GM12878 (cell line): ENCODE measurements around the gene ILRUN. TPM values are rescaled to one million over a fixed set of nuclear protein-coding genes. Genes with fewer than 3 reads are reported as not detected.

Source experiments
- ATAC-seq: fragments of 200-7000 bp; cut with Tn5 transposase; 3 replicates; pipeline ENCODE4 v1.9.1; 2020; ENCODE audit warnings: mild to moderate bottlenecking, moderate library complexity
- BruUV-seq: library from RNA; stranded (reverse); fragments of 400-500 nt; replicated peaks from 2 replicates; lab custom pipeline; 2021; lab: Mats Ljungman, UMichigan
- CTCF ChIA-PET: fragments of 300-600 bp; sonication (Branson Sonifier 250); formaldehyde crosslinking; extraction: SDS; loops from one replicate; lab custom pipeline; 2021; ENCODE audit warnings: inconsistent platforms; lab: Yijun Ruan, JAX
- POLR2A ChIA-PET: fragments of 350-600 bp; formaldehyde crosslinking; extraction: SDS; loops from one replicate; lab custom pipeline; 2021; ENCODE audit warnings: inconsistent platforms; lab: Charles Lee
- RAD21 ChIA-PET: fragments of 300-600 bp; sonication (Branson Sonifier 250); formaldehyde crosslinking; loops from one replicate; lab custom pipeline; 2023; ENCODE audit warnings: antibody characterized with exemption; ENCODE audit not compliant: unreplicated experiment; lab: Charles Lee
- SMC1A ChIA-PET: fragments of 300-600 bp; sonication (Branson Sonifier 250); formaldehyde crosslinking; loops from one replicate; lab custom pipeline; 2023; ENCODE audit not compliant: unreplicated experiment, uncharacterized antibody; lab: Charles Lee
- DNase-seq: peaks from one replicate; pipeline ENCODE4 v3.0.0-alpha.2; 2011; ENCODE audit warnings: low read depth, low spot score
- FAIRE-seq: peaks from 3 replicates; lab custom pipeline; 2011; peaks lifted over from hg19 to GRCh38; lab: Jason Lieb, UNC
- H2AFZ ChIP-seq: 2 replicates; pipeline ENCODE4 v1.6.0; 2011; ENCODE audit warnings: low read depth, low read length, control low read depth; ENCODE audit not compliant: control insufficient read depth
- H3K27ac ChIP-seq: 2 replicates; pipeline ENCODE4 v1.5.1; 2011; ENCODE audit warnings: control low read depth; ENCODE audit not compliant: control insufficient read depth, insufficient read depth
- H3K27me3 ChIP-seq, 2 experiments: replicated peaks in 1 of 2; 2 replicates each; pipeline versions ENCODE4 v1.6.0 to v1.6.1; 2011; ENCODE audit warnings: low read length in 1 of 2; ENCODE audit not compliant: control insufficient read depth in 2 of 2, insufficient read depth in 2 of 2
- H3K36me3 ChIP-seq, 2 experiments: 2 replicates each; pipeline ENCODE4 v1.5.1; 2011; ENCODE audit warnings: low read length in 1 of 2; ENCODE audit not compliant: control insufficient read depth in 2 of 2, insufficient read depth in 2 of 2
- H3K4me1 ChIP-seq: 2 replicates; pipeline ENCODE4 v1.6.1; 2011; ENCODE audit warnings: mild to moderate bottlenecking, low read length, moderate library complexity, mixed read lengths; ENCODE audit not compliant: control insufficient read depth, insufficient read depth
- H3K4me2 ChIP-seq: 2 replicates; pipeline ENCODE4 v1.6.0; 2011; ENCODE audit warnings: control low read depth; ENCODE audit not compliant: control insufficient read depth, insufficient read depth
- H3K4me3 ChIP-seq: fragments of 200-600 bp; sonication (generic); 2 replicates; pipeline ENCODE4 v1.5.1; 2016
- H3K79me2 ChIP-seq: 2 replicates; pipeline ENCODE4 v1.6.0; 2011; ENCODE audit warnings: low read length; ENCODE audit not compliant: control insufficient read depth, insufficient read depth
- H3K9ac ChIP-seq: 2 replicates; pipeline ENCODE4 v1.8.0; 2011; ENCODE audit warnings: low read length, control low read depth, mixed read lengths; ENCODE audit not compliant: control insufficient read depth, insufficient read depth
- H3K9me3 ChIP-seq: replicated peaks from 3 replicates; pipeline ENCODE4 v1.5.1; 2011; ENCODE audit warnings: mild to moderate bottlenecking, low read length; ENCODE audit not compliant: control insufficient read depth, insufficient read depth
- H4K20me1 ChIP-seq: 2 replicates; pipeline ENCODE4 v1.6.0; 2011; ENCODE audit not compliant: control insufficient read depth, insufficient read depth
- CUX1 ChIP-seq: IDR thresholded peaks from 2 replicates; pipeline ENCODE4 v1.6.1; 2012; ENCODE audit warnings: improper control_type of control experiment, low read depth, low read length; ENCODE audit not compliant: insufficient replicate concordance
- RELB ChIP-seq: fragments of 450-650 bp; IDR thresholded peaks from 2 replicates; pipeline ENCODE4 v1.6.1; 2017; ENCODE audit warnings: low read depth, mild to moderate bottlenecking, moderate library complexity
- SMC3 ChIP-seq: IDR thresholded peaks from 2 replicates; pipeline ENCODE4 v1.6.1; 2011; ENCODE audit warnings: low read length, improper control_type of control experiment, borderline replicate concordance
- WGBS: methylation state at CpG from one replicate; pipeline ENCODE4 v1.1.6; 2016; ENCODE audit warnings: low lambda C conversion rate; ENCODE audit not compliant: insufficient replicate concordance, insufficient coverage; ENCODE audit errors: missing lambda C conversion rate; 5-methylcytosine and 5-hydroxymethylcytosine counted together
- in situ Hi-C: fragments of 300-500 bp; cut with MboI; formaldehyde crosslinking; loops from 9 replicates; pipeline ENCODE4 v1.14.3; 2018; ENCODE audit warnings: mixed read lengths
- intact Hi-C: fragments of 100-400 bp; cut with micrococcal nuclease; formaldehyde crosslinking; loops from one replicate; pipeline ENCODE4 v1.14.2; 2022; ENCODE audit not compliant: unreplicated experiment
- polyA plus RNA-seq, 11 experiments: library from polyadenylated mRNA; depleted of rRNA in 4 of 11; unstranded in 6 of 11; stranded (reverse) in 5 of 11; fragments of >200 nt; fragmentation: Nextera tagmentation in 4 of 11; fragmentation: Illumina TruSeq in 1 of 11; extraction: Ambion mirVana in 4 of 11; extraction: Trizol in 1 of 11; gene quantifications; 1 replicate in 1 of 11; 2 replicates in 10 of 11; pipeline versions ENCODE4 v1.2.1 to v1.2.3, GENCODE V29; 2011 to 2016; ENCODE audit warnings: inconsistent platforms in 2 of 11, missing spikeins in 2 of 11, low read depth in 1 of 11
- total RNA-seq, 4 experiments: library from RNA; depleted of rRNA in 3 of 4; stranded (reverse); fragments of >200 nt in 3 of 4; fragmentation: Illumina TruSeq in 1 of 4; extraction: Trizol in 1 of 4; gene quantifications; 2 replicates each; pipeline versions ENCODE4 v1.2.1 to v1.2.3, GENCODE V29; 2013 to 2021

The ILRUN gene
- total and polyA plus RNA-seq, 10 of the 15 experiments (the other 5 are each of a cell fraction or from before 2014, with no cell fraction given): 21.0 to 114 (median 48.9) TPM

- WGBS: 2% methylated on average over 3 of the region's 3 CpGs
- Histone ChIP-seq H3K36me3 (no peaks in the 10 kb centered on the region; a peak in 2 of 4 replicates), H3K4me2 (peak overlapping the region; percentile 67), H3K9me3 (no peaks in the 10 kb centered on the region; the same call in 2 of the 3 replicates), H2AFZ (no peak overlapping the region), H3K27me3 (no peaks in the 10 kb centered on the region), H3K27ac (peak overlapping the region; percentile 92), H3K4me1 (peaks cover 38% of the 10 kb centered on the region), H3K9ac (peak overlapping the region; percentile 68), H3K79me2 (peaks cover 97% of the 10 kb centered on the region), H4K20me1 (no peaks in the 10 kb centered on the region), H3K4me3 (peak overlapping the region; percentile 20)
- RAD21 ChIA-PET: interaction anchor here (0.7 to 7.2 kb wide), 17 partner anchors 8 to 590 kb away, joined by 3 to 183 read pairs (median 8); partner anchors contain the start of genes ANKS1A, ILRUN, SNRPC and TAF11
- no TSS peak for BruUV-seq
- CTCF ChIA-PET: interaction anchor here (0.7 to 4.5 kb wide), 9 partner anchors 9 to 118 kb away, joined by 3 to 56 read pairs (median 5); no protein-coding TSS in a partner anchor
- no peak for TF ChIP-seq SMC3
- TF ChIP-seq RELB: peak; percentile 57
- peak; percentile 93 for TF ChIP-seq CUX1
- no peak for DNase-seq
- in situ Hi-C loops: loop anchor here (25.0 kb wide), 2 partner anchors 1610 to 1710 kb away; partner anchors contain the start of genes BRD2, HLA-DMA and HLA-DPA1
- POLR2A ChIA-PET: interaction anchor here (0.6 to 14.8 kb wide), 12 partner anchors 9 to 1360 kb away, joined by 3 to 329 read pairs (median 6); partner anchors contain the start of genes BLTP3A, ILRUN and SNRPC
- SMC1A ChIA-PET: interaction anchor here (1.0 to 16.2 kb wide), 12 partner anchors 8 to 216 kb away, joined by 3 to 213 read pairs (median 12); partner anchors contain the start of genes ANKS1A, ILRUN and TAF11
- intact Hi-C loops: loop anchor here (1.0 to 5.0 kb wide), 4 partner anchors 10 to 120 kb away; partner anchors contain the start of genes BLTP3A and SNRPC
- no peak for FAIRE-seq
- ATAC-seq: peak; percentile 11
These were observed 23.9 kb downstream of the ILRUN start for GRCh38 chr6:34672657-34673043.
